GM12878 (cell line): ENCODE measurements around the gene SLC37A1.

Experiments
- CHD1 ChIP-seq: IDR thresholded peaks from 2 replicates; pipeline ENCODE4 v1.6.1; 2012; ENCODE audit warnings: low read depth, low read length, improper control_type of control experiment
- EZH2 ChIP-seq: IDR thresholded peaks from 2 replicates; pipeline ENCODE4 v1.6.1; 2012; ENCODE audit warnings: low read depth, mild to moderate bottlenecking, control low read depth, inconsistent platforms, low read length, borderline replicate concordance; ENCODE audit not compliant: control insufficient read depth
- PBX3 ChIP-seq: IDR thresholded peaks from 2 replicates; pipeline ENCODE4 v1.6.1; 2011; ENCODE audit warnings: mild to moderate bottlenecking, low read depth, low read length, moderate library complexity; ENCODE audit not compliant: insufficient replicate concordance
- POLR2A ChIP-seq: IDR thresholded peaks from 2 replicates; pipeline ENCODE4 v1.6.1; 2011; ENCODE audit warnings: low read depth, mild to moderate bottlenecking, low read length
- POLR2AphosphoS2 ChIP-seq: IDR thresholded peaks from 2 replicates; pipeline ENCODE4 v1.6.1; 2011; ENCODE audit warnings: low read depth, mild to moderate bottlenecking, low read length, improper control_type of control experiment, moderate library complexity
- POLR2AphosphoS5 ChIP-seq: IDR thresholded peaks from 2 replicates; pipeline ENCODE4 v1.6.1; 2011; ENCODE audit warnings: mild to moderate bottlenecking, low read length, inconsistent platforms
- YY1 ChIP-seq: IDR thresholded peaks from 2 replicates; pipeline ENCODE4 v1.6.1; 2011; ENCODE audit warnings: low read depth, mild to moderate bottlenecking, low read length
- ZBED1 ChIP-seq: IDR thresholded peaks from 2 replicates; pipeline ENCODE4 v1.6.1; 2016; ENCODE audit warnings: borderline replicate concordance
- TF ChIP-seq, protein P1 (sequence below), 3 experiments: IDR thresholded peaks in 2 of 3; conservative IDR thresholded peaks in 1 of 3; 2 replicates each; pipeline ENCODE4 v1.5.1; 2011; ENCODE audit warnings: low read depth in 3 of 3, low read length in 3 of 3, mild to moderate bottlenecking in 3 of 3, control low read depth in 2 of 3, moderate library complexity in 2 of 3, inconsistent platforms in 1 of 3, mixed read lengths in 1 of 3; ENCODE audit not compliant: control insufficient read depth in 2 of 3, insufficient read depth in 1 of 3; ENCODE audit errors: extremely low read depth in 1 of 3

GRCh38 chr21:42490720-42491119, 22.9 kb upstream of the SLC37A1 start:
- no peak for TF ChIP-seq POLR2AphosphoS5
- TF ChIP-seq POLR2A = no peak
- no peak for TF ChIP-seq PBX3
- no peak for TF ChIP-seq EZH2
- TF ChIP-seq ZBED1 = no peak
- TF ChIP-seq YY1 = no peak
- TF ChIP-seq, protein P1, sequence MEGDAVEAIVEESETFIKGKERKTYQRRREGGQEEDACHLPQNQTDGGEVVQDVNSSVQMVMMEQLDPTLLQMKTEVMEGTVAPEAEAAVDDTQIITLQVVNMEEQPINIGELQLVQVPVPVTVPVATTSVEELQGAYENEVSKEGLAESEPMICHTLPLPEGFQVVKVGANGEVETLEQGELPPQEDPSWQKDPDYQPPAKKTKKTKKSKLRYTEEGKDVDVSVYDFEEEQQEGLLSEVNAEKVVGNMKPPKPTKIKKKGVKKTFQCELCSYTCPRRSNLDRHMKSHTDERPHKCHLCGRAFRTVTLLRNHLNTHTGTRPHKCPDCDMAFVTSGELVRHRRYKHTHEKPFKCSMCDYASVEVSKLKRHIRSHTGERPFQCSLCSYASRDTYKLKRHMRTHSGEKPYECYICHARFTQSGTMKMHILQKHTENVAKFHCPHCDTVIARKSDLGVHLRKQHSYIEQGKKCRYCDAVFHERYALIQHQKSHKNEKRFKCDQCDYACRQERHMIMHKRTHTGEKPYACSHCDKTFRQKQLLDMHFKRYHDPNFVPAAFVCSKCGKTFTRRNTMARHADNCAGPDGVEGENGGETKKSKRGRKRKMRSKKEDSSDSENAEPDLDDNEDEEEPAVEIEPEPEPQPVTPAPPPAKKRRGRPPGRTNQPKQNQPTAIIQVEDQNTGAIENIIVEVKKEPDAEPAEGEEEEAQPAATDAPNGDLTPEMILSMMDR (IDR thresholded peaks at IDR 0.05 in 2 of 3, conservative IDR thresholded peaks at IDR 0.05 in 1 of 3; ENCODE audit: control insufficient read depth in 2 of 3, extremely low read depth in 1 of 3, insufficient read depth in 1 of 3, low read depth in 3 of 3, low read length in 3 of 3) = no peak
- no peak for TF ChIP-seq CHD1
- no peak for TF ChIP-seq POLR2AphosphoS2
